K562 (cell line): ENCODE data around the gene BBS5. TPM values are rescaled to one million over a fixed set of nuclear protein-coding genes. Genes with fewer than 3 reads are reported as not detected.

ENCODE experiments used
- ATAC-seq: fragments of 200-7000 bp; cut with Tn5 transposase; 3 replicates; pipeline ENCODE4 v1.9.1; 2020; ENCODE audit warnings: moderate library complexity
- BruUV-seq: library from RNA; stranded (reverse); fragments of 400-500 nt; replicated peaks from 2 replicates; lab custom pipeline; 2021; lab: Mats Ljungman, UMichigan
- CTCF ChIA-PET: fragments of 300-600 bp; formaldehyde crosslinking; extraction: SDS; loops from one replicate; lab custom pipeline; 2021; ENCODE audit warnings: low intra/inter-chr PET ratio; lab: Yijun Ruan, JAX
- POLR2A ChIA-PET: fragments of 300-600, 350-650 bp; sonication (Branson Sonifier 250); formaldehyde crosslinking; extraction: SDS; loops from one replicate; lab custom pipeline; 2021; ENCODE audit warnings: antibody characterized with exemption, inconsistent platforms; lab: Yijun Ruan, JAX
- DNase-seq, 4 experiments: peaks; one replicate each; pipeline versions ENCODE4 v3.0.0 to v3.0.0-alpha.2; 2011 to 2018; ENCODE audit warnings: low spot score in 3 of 4, mixed read lengths in 3 of 4; ENCODE audit errors: extremely low read depth in 1 of 4
- FAIRE-seq: peaks from 2 replicates; lab custom pipeline; 2011; peaks lifted over from hg19 to GRCh38; lab: Jason Lieb, UNC
- H2AFZ ChIP-seq: 2 replicates; pipeline ENCODE4 v1.6.0; 2011; ENCODE audit warnings: low read depth, low read length, control low read depth, inconsistent platforms
- H3K27ac ChIP-seq: fragments of 200-600 bp; 3 replicates; pipeline ENCODE4 v1.8.0; 2011; ENCODE audit warnings: low read depth, mild to moderate bottlenecking, control low read depth, inconsistent platforms, low read length, moderate library complexity, mixed read lengths; ENCODE audit errors: extremely low read depth
- H3K27me3 ChIP-seq, 2 experiments: fragments of 300-600 bp in 1 of 2; 2 replicates in 1 of 2; 3 replicates in 1 of 2; pipeline versions ENCODE4 v1.6.0 to v1.8.0; 2011; ENCODE audit warnings: inconsistent platforms in 2 of 2, low read length in 2 of 2, mild to moderate bottlenecking in 1 of 2, mixed read lengths in 1 of 2, moderate library complexity in 1 of 2; ENCODE audit not compliant: control insufficient read depth in 2 of 2, insufficient read depth in 2 of 2
- H3K36me3 ChIP-seq: fragments of 300-600 bp; 3 replicates; pipeline ENCODE4 v1.8.0; 2011; ENCODE audit warnings: mild to moderate bottlenecking, low read length, inconsistent platforms; ENCODE audit not compliant: control insufficient read depth, insufficient read depth
- H3K4me1 ChIP-seq, 2 experiments: fragments of 200-600 bp in 1 of 2; replicated peaks in 1 of 2; 2 replicates in 1 of 2; 3 replicates in 1 of 2; pipeline versions ENCODE4 v1.5.1 to v1.8.0; 2011; ENCODE audit warnings: inconsistent platforms in 2 of 2, low read length in 2 of 2, mild to moderate bottlenecking in 1 of 2, mixed read lengths in 1 of 2, moderate library complexity in 1 of 2; ENCODE audit not compliant: control insufficient read depth in 2 of 2, insufficient read depth in 2 of 2
- H3K4me2 ChIP-seq: 2 replicates; pipeline ENCODE4 v1.6.1; 2011; ENCODE audit warnings: low read length, control low read depth, inconsistent platforms, mixed read lengths; ENCODE audit not compliant: insufficient read depth
- H3K4me3 ChIP-seq: fragments of 200-600 bp; sonication (generic), shearing (Covaris generic); 2 replicates; pipeline ENCODE4 v1.5.1; 2016; ENCODE audit warnings: control low read depth, inconsistent platforms
- H3K79me2 ChIP-seq: fragments of 200-600 bp; 3 replicates; pipeline ENCODE4 v1.8.0; 2011; ENCODE audit warnings: low read length, inconsistent platforms; ENCODE audit not compliant: control insufficient read depth, insufficient read depth
- H3K9ac ChIP-seq, 2 experiments: 2 replicates each; pipeline versions ENCODE4 v1.6.0 to v1.6.1; 2011; ENCODE audit warnings: low read depth in 2 of 2, low read length in 2 of 2, control low read depth in 1 of 2, inconsistent platforms in 1 of 2, mild to moderate bottlenecking in 1 of 2, mixed read lengths in 1 of 2; ENCODE audit not compliant: insufficient read depth in 1 of 2
- H3K9me1 ChIP-seq: one replicate; pipeline ENCODE4 v1.6.0; 2011; ENCODE audit warnings: inconsistent platforms, mild to moderate bottlenecking, low read length, moderate library complexity; ENCODE audit not compliant: control insufficient read depth, insufficient read depth
- H3K9me3 ChIP-seq: replicated peaks from 2 replicates; pipeline ENCODE4 v1.5.1; 2011; ENCODE audit warnings: low read depth, low read length, inconsistent platforms; ENCODE audit not compliant: control insufficient read depth, insufficient read depth
- H4K20me1 ChIP-seq: replicated peaks from 2 replicates; pipeline ENCODE4 v1.6.1; 2011; ENCODE audit warnings: low read length, inconsistent platforms, mixed read lengths; ENCODE audit not compliant: control insufficient read depth, insufficient read depth
- ARID1B ChIP-seq: fragments of 450-650 bp; IDR thresholded peaks from 2 replicates; pipeline ENCODE4 v1.6.1; 2016; ENCODE audit warnings: antibody characterized with exemption, mild to moderate bottlenecking, inconsistent platforms
- FOXK2 ChIP-seq, 2 experiments: fragments of 450-650 bp; IDR thresholded peaks in 1 of 2; conservative IDR thresholded peaks in 1 of 2; 2 replicates each; pipeline ENCODE4 v1.6.1; 2016; ENCODE audit warnings: low read depth in 2 of 2, mild to moderate bottlenecking in 1 of 2
- NCOR1 ChIP-seq: fragments of 450-650 bp; IDR thresholded peaks from 2 replicates; pipeline ENCODE4 v1.6.1; 2016; ENCODE audit warnings: mild to moderate bottlenecking, moderate library complexity
- RCOR1 ChIP-seq, 2 experiments: IDR thresholded peaks; 2 replicates each; pipeline ENCODE4 v1.6.1; 2012; ENCODE audit warnings: low read depth in 2 of 2, low read length in 2 of 2, borderline replicate concordance in 1 of 2, improper control_type of control experiment in 1 of 2
- SMAD4 ChIP-seq: fragments of 250-450 bp; sonication (Bioruptor Pico); conservative IDR thresholded peaks from 2 replicates; pipeline ENCODE4 v1.8.0; 2021; ENCODE audit warnings: inconsistent platforms, mild to moderate bottlenecking, moderate library complexity
- TAF15 ChIP-seq: fragments of 200-400 bp; formaldehyde crosslinking; IDR thresholded peaks from 2 replicates; pipeline ENCODE4 v1.6.1; 2017; ENCODE audit warnings: mild to moderate bottlenecking, low read depth, low read length, moderate library complexity
- TAL1 ChIP-seq: fragments of 450-650 bp; IDR thresholded peaks from 2 replicates; pipeline ENCODE4 v1.6.1; 2016; ENCODE audit warnings: mild to moderate bottlenecking
- TEAD4 ChIP-seq, 2 experiments: sonication (generic) in 1 of 2; formaldehyde crosslinking in 1 of 2; IDR thresholded peaks; 2 replicates each; pipeline versions ENCODE4 v1.6.1 to v1.8.0; 2012 to 2022; ENCODE audit warnings: borderline replicate concordance in 1 of 2, inconsistent platforms in 1 of 2, low read length in 1 of 2, mild to moderate bottlenecking in 1 of 2, missing genetic modification reagents in 1 of 2
- ZFX ChIP-seq: sonication (generic); formaldehyde crosslinking; IDR thresholded peaks from 2 replicates; pipeline ENCODE4 v1.8.0; 2022; ENCODE audit warnings: mild to moderate bottlenecking, missing genetic modification reagents, moderate library complexity
- ZNF263 ChIP-seq: sonication (generic); formaldehyde crosslinking; IDR thresholded peaks from 2 replicates; pipeline ENCODE4 v1.8.0; 2022; ENCODE audit warnings: mild to moderate bottlenecking, missing genetic modification reagents, borderline replicate concordance
- WGBS: fragments of 100-300 bp; shearing (Covaris generic); methylation state at CpG from one replicate; pipeline ENCODE4 v1.1.6; 2016; ENCODE audit warnings: low coverage, mixed read lengths; ENCODE audit not compliant: insufficient coverage; ENCODE audit errors: missing lambda C conversion rate; 5-methylcytosine and 5-hydroxymethylcytosine counted together
- in situ Hi-C: fragments of 300-500 bp; cut with MboI; formaldehyde crosslinking; loops from 4 replicates; pipeline ENCODE4 v1.15.0; 2018; ENCODE audit warnings: inconsistent platforms, mixed read lengths
- intact Hi-C: fragments of 100-400 bp; cut with micrococcal nuclease; formaldehyde crosslinking; loops from 2 replicates; pipeline ENCODE4 v1.14.2; 2022
- polyA plus RNA-seq, 8 experiments: library from polyadenylated mRNA; depleted of rRNA in 4 of 8; stranded (reverse) in 5 of 8; unstranded in 3 of 8; fragments of >200 nt; fragmentation: Nextera tagmentation in 2 of 8; fragmentation: Illumina TruSeq in 1 of 8; extraction: Ambion mirVana in 2 of 8; extraction: Trizol in 1 of 8; gene quantifications; 2 replicates each; pipeline versions ENCODE4 v1.2.1 to v1.2.3, GENCODE V29; 2011 to 2014; ENCODE audit warnings: inconsistent platforms in 1 of 8, missing spikeins in 1 of 8
- total RNA-seq, 7 experiments: library from RNA; depleted of rRNA in 6 of 7; stranded (reverse); fragments of >200 nt in 6 of 7; fragmentation: Illumina TruSeq in 2 of 7; extraction: Trizol in 2 of 7; gene quantifications; 2 replicates each; pipeline versions ENCODE4 v1.2.1 to v1.2.3, GENCODE V29; 2011 to 2021; ENCODE audit warnings: low replicate concordance in 1 of 7
- TF ChIP-seq, protein P1 (sequence below): IDR thresholded peaks from 2 replicates; pipeline ENCODE4 v1.6.1; 2016; ENCODE audit warnings: missing genetic modification characterization, missing compliant biosample characterization

Gene BBS5
- total and polyA plus RNA-seq, 9 of the 15 experiments (the other 6 are each of a cell fraction or from before 2014, with no cell fraction given), result 0.48 to 6.9 (median 4.3) TPM

DNA sequence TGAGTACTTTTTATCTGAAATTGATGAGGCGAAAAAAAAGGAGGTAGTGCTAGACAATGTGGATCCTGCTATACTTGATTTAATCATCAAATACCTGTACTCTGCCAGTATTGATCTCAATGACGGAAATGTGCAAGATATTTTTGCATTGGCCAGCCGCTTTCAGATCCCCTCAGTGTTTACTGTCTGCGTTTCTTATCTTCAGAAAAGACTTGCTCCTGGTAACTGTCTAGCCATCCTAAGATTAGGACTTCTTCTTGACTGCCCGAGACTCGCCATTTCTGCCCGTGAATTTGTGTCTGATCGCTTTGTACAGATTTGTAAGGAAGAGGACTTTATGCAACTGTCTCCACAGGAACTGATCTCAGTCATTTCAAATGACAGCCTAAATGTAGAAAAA, 30.7 kb downstream of the BBS5 start:
- intact Hi-C loops (no loop called here), in situ Hi-C loops (no loop called here)
- Histone ChIP-seq H3K4me2 (peak overlapping the region; percentile 56), H3K36me3 (no peaks in the 10 kb centered on the region), H3K4me3 (no peak overlapping the region), H3K9me3 (no peaks in the 10 kb centered on the region), H3K27ac (no peak overlapping the region), H3K4me1 (peaks cover 0 to 7% of the 10 kb centered on the region in 2 experiments; a peak in 2 of 5 replicates), H3K9me1 (no peaks in the 10 kb centered on the region), H3K79me2 (no peaks in the 10 kb centered on the region), H3K9ac (no peak overlapping the region), H2AFZ (peak overlapping the region; percentile 51), H4K20me1 (no peaks in the 10 kb centered on the region), H3K27me3 (no peaks in the 10 kb centered on the region)
- TF ChIP-seq SMAD4 (CRISPR knock-in tag) (peak; percentile 78; the same call in 1 of the 2 replicates), TAF15 (no peak), RCOR1 (IDR thresholded peaks at IDR 0.05; ENCODE audit: borderline replicate concordance in 1 of 2, low read depth in 2 of 2, low read length in 2 of 2) (0 out of 4 replicates have a peak, but pooled peaks of 1 of the 2 experiments have one; percentile 4), TAL1 (peak; percentile 20; the same call in 1 of the 2 replicates), FOXK2 (conservative IDR thresholded peaks at IDR 0.05 in 1 of 2, IDR thresholded peaks at IDR 0.05 in 1 of 2; ENCODE audit: low read depth in 2 of 2) (no peak), NCOR1 (peak; percentile 35; the same call in 1 of the 2 replicates), ARID1B (peak; percentile 35; the same call in 1 of the 2 replicates), ZNF263 (CRISPR knock-in tag) (no peak), TEAD4 (IDR thresholded peaks at IDR 0.05; ENCODE audit: low read length) (peak; percentile 23; the same call in 1 of the 2 replicates), TEAD4 (CRISPR knock-in tag; IDR thresholded peaks at IDR 0.05; ENCODE audit: borderline replicate concordance) (no peak), ZFX (CRISPR knock-in tag) (0 out of 2 replicates have a peak, but pooled peaks have one; percentile 1)
- TF ChIP-seq, protein P1, sequence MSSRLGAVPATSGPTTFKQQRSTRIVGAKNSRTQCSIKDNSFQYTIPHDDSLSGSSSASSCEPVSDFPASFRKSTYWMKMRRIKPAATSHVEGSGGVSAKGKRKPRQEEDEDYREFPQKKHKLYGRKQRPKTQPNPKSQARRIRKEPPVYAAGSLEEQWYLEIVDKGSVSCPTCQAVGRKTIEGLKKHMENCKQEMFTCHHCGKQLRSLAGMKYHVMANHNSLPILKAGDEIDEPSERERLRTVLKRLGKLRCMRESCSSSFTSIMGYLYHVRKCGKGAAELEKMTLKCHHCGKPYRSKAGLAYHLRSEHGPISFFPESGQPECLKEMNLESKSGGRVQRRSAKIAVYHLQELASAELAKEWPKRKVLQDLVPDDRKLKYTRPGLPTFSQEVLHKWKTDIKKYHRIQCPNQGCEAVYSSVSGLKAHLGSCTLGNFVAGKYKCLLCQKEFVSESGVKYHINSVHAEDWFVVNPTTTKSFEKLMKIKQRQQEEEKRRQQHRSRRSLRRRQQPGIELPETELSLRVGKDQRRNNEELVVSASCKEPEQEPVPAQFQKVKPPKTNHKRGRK (tag), result no peak
- ChIA-PET POLR2A (interaction anchor here (0.6 to 1.4 kb wide), 4 partner anchors 10 to 477 kb away, joined by 3 read pairs; no protein-coding TSS in a partner anchor), CTCF (no interaction called here)
- peak in 2 of 4 experiments; percentile 23 to 32 for DNase-seq
- peak; percentile 73 for FAIRE-seq
- BruUV-seq, result no TSS peak
- 14% methylated on average over 8 of the region's 8 CpGs for WGBS
- peak; percentile 80 for ATAC-seq
